GM23248 (cell line): ENCODE results near the gene SLC8A2.

ENCODE experiments used
- EZH2 ChIP-seq: fragments of 200-600 bp; sonication (generic); IDR thresholded peaks from 2 replicates; pipeline ENCODE4 v1.6.1; 2018; ENCODE audit warnings: antibody characterized with exemption, mild to moderate bottlenecking; ENCODE audit not compliant: insufficient read depth, poor library complexity, severe bottlenecking
- EZH2phosphoT487 ChIP-seq: fragments of 200-600 bp; sonication (generic); IDR thresholded peaks from 2 replicates; pipeline ENCODE4 v1.6.1; 2018; ENCODE audit warnings: antibody characterized with exemption, moderate library complexity, mild to moderate bottlenecking, low read depth; ENCODE audit not compliant: insufficient read depth

- TF ChIP-seq EZH2 (no peak), EZH2phosphoT487 (no peak)
These were observed 55.6 kb downstream of the SLC8A2 start for GRCh38 chr19:47415953-47416642.
